KBM-7 (cell line): Measurements from ENCODE around the gene ARVCF.
"Not testable (repeated sequence)": the region's sequence is repeated elsewhere in the genome, so short reads cannot be mapped to it uniquely, and the experiment has no call there.

Experiments used
- DNase-seq: peaks from one replicate; pipeline ENCODE4 v3.0.0-alpha.2; 2015
- in situ Hi-C: fragments of 300-500 bp; cut with MboI; formaldehyde crosslinking; loops from 2 replicates; pipeline ENCODE4 v1.14.3; 2020; ENCODE audit warnings: low sequenced_read_pairs, low pct_unique_long_range_greater_than_20kb, mixed read lengths

Gene ARVCF

GRCh38 chr22:19935123-19935718, 81.4 kb downstream of the ARVCF start:
- in situ Hi-C loops, DNase-seq: not testable (repeated sequence)

- in situ Hi-C loops = no loop called here
- no peak for DNase-seq
Measured at GRCh38 chr22:19933341-19934241, 83.0 kb downstream of the ARVCF start.

GRCh38 chr22:19932367-19933206, 84.0 kb downstream of the ARVCF start:
- in situ Hi-C loops = no loop called here

GRCh38 chr22:19931514-19931913, 85.1 kb downstream of the ARVCF start:
- DNase-seq = no peak
- in situ Hi-C loops = no loop called here

More at GRCh38 chr22:19932367-19933206, 84.0 kb downstream of the ARVCF start:
- DNase-seq = no peak

- in situ Hi-C loops = no loop called here
- DNase-seq = no peak
Measured at GRCh38 chr22:19930551-19931486, 85.8 kb downstream of the ARVCF start.

GRCh38 chr22:19929586-19930550, 86.8 kb downstream of the ARVCF start:
- in situ Hi-C loops = no loop called here
- DNase-seq = no peak

- in situ Hi-C loops = no loop called here
- DNase-seq = no peak
Measured at GRCh38 chr22:19928207-19928606, 88.4 kb downstream of the ARVCF start.

GRCh38 chr22:19927696-19928095, 88.9 kb downstream of the ARVCF start:
- DNase-seq = no peak
- in situ Hi-C loops = no loop called here

- DNase-seq, in situ Hi-C loops: not testable (repeated sequence)
Measured at GRCh38 chr22:19926028-19926427, 90.6 kb downstream of the ARVCF start.

GRCh38 chr22:19923914-19924513, 92.6 kb downstream of the ARVCF start:
- DNase-seq = no peak
- in situ Hi-C loops = loop anchor here (25.0 kb wide), 1 partner anchor 88 kb away; the partner anchor contains the start of genes ARVCF and TANGO2

GRCh38 chr22:19921544-19922081, 95.0 kb downstream of the ARVCF start:
- DNase-seq = no peak
- in situ Hi-C loops = loop anchor here (25.0 kb wide), 1 partner anchor 91 kb away; the partner anchor contains the start of genes ARVCF and TANGO2
